Central memory CD4-positive, alpha-beta T cell (primary cell): ENCODE results near the gene TRABD2A.

Source experiments
- DNase-seq: peaks from one replicate; pipeline ENCODE4 v3.0.0; 2022

The TRABD2A gene

DNA sequence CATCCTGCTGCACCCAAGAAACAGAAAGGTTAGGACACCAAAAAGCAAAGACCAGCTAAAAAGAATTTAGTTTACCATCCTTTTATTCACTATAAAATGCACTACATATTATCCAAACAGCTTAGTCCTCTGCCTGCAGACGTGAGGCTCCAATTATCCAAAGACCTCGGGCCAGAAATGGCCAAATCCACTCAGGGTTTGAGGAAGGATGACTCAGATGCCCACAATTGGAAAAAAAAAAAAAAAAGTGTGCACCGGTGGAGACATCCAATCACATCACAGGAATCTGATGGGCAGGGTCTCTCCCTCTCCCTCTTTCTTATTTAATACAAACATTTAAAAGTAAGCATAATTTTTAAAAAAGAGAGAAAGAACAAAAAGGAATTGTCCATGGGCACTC lies 65.7 kb downstream of the TRABD2A start:
- no peak for DNase-seq

- DNase-seq, result no peak
Measured at GRCh38 chr2:84811839-84812431, 68.9 kb downstream of the TRABD2A start.

GRCh38 chr2:84808279-84808678 lies 72.6 kb downstream of the TRABD2A start:
- no peak for DNase-seq

GRCh38 chr2:84807063-84807485 lies 73.8 kb downstream of the TRABD2A start:
- DNase-seq, result no peak

GRCh38 chr2:84805250-84805958 lies 75.5 kb downstream of the TRABD2A start:
- DNase-seq, result no peak

DNA sequence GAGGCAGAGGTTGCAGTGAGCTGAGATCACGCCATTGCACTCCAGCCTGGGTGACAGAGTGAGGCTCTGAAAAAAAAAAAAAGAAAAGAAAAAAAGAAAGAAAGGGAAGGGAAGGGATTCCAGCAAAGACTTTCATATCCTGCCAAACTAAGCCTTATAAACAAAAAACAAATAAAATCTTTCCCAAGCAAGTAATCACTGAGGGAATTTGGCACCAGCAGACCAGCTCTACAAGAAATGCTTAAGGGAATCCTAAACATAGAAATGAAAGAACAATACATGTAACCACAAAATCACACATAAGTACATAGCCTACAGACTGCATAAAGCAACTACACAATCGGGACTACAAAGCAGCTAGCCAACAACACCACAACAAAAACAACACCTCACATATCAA lies 79.1 kb downstream of the TRABD2A start:
- DNase-seq, result no peak

GRCh38 chr2:84800194-84800805 lies 80.6 kb downstream of the TRABD2A start:
- no peak for DNase-seq

DNA sequence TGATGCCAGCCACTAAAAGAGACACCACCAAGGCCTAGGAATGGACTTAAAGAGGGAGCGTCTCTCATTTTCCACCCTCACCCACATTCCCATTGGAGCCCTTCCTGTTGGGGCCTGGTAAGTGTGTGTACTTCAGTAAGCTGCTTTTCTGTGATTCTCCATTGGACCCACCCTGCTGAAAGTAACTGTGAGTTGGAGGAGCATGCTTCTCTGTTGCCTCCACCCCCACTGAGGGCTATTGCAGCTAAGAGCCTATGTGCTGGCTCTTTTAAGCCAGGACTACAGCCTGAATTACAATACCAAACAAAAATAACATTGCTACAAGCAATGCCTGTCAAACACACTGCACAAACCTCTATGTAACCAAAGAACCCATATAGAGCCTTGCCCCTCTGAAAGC lies 81.1 kb downstream of the TRABD2A start:
- no peak for DNase-seq

DNA sequence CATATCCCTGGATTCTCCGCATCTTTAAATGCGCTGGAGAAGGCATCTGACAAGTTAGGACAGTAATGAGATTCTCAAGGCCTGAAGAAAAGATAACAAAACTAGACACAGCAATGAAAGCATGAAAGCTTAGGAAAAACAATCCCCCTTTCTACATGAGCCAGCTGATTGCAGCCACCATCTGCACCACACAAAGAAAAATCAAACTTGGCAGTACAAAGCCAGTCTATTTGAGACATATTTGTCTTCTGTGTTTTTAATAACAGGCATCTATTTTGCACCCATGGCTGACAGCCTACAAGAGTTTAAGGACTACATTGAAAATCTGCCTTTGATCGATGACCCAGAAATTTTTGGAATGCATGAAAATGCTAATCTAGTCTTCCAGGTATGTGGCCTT lies 83.6 kb downstream of the TRABD2A start:
- DNase-seq, result no peak

- no peak for DNase-seq
Measured at GRCh38 chr2:84796798-84797197, 84.1 kb downstream of the TRABD2A start.

- no peak for DNase-seq
Measured at GRCh38 chr2:84793641-84794040, 87.2 kb downstream of the TRABD2A start.

GRCh38 chr2:84792856-84793522 lies 87.9 kb downstream of the TRABD2A start:
- DNase-seq, result no peak

DNA sequence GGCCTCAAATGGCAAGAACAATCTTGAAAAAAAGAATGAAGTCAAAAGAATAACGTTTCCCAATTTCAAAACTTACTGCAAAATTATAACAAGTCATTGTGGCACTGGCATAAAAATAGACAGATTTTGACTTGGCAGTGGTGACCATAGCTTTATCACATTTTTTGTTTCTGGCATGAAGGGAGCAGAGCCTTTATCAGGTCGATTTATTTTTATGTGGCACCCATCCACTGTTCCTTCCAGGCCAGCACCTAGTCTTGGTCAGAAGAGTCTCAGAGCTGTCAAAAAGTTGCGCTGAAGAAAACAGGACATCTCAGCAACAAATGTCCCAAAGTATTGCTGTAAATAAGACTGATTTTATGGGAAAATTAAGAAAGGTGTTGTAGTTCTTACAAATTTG lies 92.4 kb downstream of the TRABD2A start:
- no peak for DNase-seq

DNA sequence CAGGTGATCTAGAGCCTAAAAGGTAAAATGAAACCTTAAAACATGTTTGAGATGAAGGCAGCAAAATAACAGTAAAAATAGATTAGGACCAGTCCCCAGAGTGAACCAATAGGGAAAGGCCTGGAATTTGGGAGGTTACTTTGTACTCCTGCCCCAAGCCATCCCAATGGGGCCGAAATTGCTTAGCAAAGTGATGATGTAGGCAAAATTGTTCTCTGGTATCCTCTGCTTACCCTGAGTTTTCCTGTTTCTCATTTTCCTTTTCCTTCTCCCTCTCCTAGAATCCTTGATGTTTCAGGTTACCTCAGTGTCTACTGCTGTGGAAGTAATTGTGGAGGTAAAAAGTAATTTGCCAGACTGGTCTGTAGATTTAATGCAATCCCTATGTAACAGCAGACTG lies 92.9 kb downstream of the TRABD2A start:
- DNase-seq, result no peak

DNA sequence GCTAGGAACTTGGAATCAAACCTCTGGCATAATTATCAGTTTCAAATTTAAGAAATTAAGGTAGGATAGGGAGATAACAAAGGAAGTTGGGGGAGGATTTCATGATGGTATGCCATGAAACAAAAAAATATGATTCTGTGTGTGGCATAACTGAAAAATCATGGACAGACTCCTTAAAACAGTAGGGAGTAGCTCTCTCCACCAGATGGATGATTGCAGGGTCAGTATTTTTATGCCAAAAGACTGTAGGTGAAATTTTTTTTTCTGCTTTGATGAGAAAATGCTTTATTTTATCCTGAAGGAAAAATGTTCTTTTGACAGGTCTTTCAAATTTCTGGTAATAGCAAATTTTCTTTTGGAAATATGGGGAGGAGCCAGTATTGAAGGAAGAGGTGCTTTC lies 94.3 kb downstream of the TRABD2A start:
- no peak for DNase-seq

DNA sequence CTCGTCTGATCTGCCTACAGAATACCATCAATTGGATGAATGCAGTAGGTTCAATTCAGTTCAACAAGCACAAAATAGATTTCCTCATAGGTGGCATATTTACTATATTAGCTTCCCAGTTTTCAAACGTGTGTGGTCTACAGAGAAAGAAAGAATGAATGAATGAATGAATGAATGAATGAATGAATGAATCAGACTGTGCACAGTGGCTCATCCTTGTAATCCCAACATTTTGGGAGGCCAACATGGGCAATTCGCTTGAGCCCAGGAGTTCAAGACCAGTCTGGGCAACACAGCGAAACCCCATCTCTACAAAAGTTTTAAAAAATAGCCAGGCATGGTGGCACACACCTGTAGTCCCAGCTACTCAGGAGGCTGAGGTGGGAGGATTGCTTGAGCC lies 94.9 kb downstream of the TRABD2A start:
- DNase-seq, result no peak

DNA sequence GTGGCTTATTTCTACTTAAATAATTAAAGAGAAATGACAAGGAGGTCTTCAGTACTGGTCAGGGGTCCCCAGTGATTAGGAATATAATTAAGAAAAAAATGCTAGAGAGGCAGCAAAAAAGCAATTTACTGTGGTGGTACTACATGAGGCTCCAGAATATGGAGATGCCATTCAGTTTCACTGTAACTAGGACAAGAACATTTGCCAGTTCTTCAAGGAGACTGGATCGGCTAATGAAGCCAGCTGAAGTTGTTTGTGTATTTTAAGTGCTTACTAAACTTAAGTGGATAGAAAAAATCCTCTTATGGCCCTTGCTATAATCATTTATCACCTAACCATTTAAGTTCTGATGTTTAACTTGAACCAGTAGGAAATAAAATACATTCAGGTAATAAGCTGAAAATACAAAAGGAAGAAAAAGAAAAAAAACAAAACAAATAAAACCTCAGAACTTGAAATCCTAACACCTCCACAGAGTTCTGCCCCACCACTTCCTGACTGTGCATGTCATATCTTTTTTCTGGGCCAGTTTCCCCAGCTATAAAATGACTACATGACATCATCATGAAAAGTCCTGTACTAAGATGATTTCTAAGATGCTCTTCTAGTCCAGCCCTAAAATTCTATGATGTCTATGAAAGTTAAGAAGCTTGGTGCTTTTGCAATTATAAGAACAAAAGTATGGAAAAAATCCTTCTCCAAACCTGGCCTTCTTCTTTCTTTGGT lies 98.0 kb downstream of the TRABD2A start:
- peak; percentile 82 for DNase-seq

GRCh38 chr2:84781942-84782716 lies 98.8 kb downstream of the TRABD2A start:
- DNase-seq, result peak; percentile 66

- DNase-seq, result no peak
Measured at GRCh38 chr2:84779781-84780180, 101.1 kb downstream of the TRABD2A start.

- peak; percentile 60 for DNase-seq
Measured at GRCh38 chr2:84778911-84779690, 101.8 kb downstream of the TRABD2A start.

- no peak for DNase-seq
Measured at GRCh38 chr2:84776011-84776410, 104.9 kb downstream of the TRABD2A start.
